ENCODE measurements around the gene FAM83D. TPM values are rescaled to one million over a fixed set of nuclear protein-coding genes. Genes with fewer than 3 reads are reported as not detected.
A peak's percentile ranks its signal among the peaks of the same experiment; 100 is the strongest.
"Not testable (repeated sequence)": the region's sequence is repeated elsewhere in the genome, so short reads cannot be mapped to it uniquely, and the experiment has no call there.

The FAM83D gene
- total and polyA plus RNA-seq, 7 donors, result 0.11 to 0.32 (median 0.12) TPM; not detected in 3

DNA sequence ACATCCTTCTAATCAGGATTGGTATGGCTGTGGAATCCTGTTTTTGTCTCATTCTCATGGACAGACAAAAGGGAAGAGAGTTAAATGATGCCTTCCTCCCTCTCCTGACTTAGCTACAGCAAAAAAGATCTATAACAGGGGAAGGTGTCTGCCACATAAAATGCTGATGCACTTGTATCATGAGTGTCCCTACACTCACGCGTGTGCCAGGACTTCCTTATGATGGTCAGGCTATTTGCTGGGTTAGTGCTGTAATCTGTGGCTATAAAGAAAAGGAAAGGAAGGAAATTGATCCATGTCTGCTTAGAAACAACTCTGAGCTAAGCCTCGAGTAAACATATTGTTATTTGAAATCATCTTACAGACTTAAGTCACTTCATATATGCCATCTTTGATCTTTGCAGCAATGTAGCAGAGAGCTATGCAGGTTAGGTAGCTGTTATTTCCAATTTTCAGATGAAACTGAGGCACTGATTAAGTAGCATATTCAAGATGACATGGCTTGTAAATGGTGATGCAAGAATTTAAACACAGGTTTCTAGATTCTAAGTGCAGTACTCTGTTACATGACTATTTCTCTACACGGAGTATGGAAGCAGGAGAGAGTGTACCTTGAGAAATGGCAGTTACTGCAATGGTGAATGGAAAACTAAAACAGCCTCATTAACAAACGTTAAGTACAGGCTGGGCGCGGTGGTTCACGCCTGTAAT is 27.6 kb downstream of the FAM83D start:
- H3K4me1 ChIP-seq, result no peaks in the 10 kb centered on the region
- H3K27me3 ChIP-seq (ENCODE audit: insufficient read depth in 3 of 3, low read length in 2 of 3), result no peaks in the 10 kb centered on the region
- no peak overlapping the region for H3K4me3 ChIP-seq
- intact Hi-C loops (cut with DNase I), result no loop called here
- DNase-seq, result no peak
- TF ChIP-seq, protein P1, sequence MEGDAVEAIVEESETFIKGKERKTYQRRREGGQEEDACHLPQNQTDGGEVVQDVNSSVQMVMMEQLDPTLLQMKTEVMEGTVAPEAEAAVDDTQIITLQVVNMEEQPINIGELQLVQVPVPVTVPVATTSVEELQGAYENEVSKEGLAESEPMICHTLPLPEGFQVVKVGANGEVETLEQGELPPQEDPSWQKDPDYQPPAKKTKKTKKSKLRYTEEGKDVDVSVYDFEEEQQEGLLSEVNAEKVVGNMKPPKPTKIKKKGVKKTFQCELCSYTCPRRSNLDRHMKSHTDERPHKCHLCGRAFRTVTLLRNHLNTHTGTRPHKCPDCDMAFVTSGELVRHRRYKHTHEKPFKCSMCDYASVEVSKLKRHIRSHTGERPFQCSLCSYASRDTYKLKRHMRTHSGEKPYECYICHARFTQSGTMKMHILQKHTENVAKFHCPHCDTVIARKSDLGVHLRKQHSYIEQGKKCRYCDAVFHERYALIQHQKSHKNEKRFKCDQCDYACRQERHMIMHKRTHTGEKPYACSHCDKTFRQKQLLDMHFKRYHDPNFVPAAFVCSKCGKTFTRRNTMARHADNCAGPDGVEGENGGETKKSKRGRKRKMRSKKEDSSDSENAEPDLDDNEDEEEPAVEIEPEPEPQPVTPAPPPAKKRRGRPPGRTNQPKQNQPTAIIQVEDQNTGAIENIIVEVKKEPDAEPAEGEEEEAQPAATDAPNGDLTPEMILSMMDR (IDR thresholded peaks at IDR 0.05), result no peak
- no peak for ATAC-seq
- 90 to 91% (median 91%) methylated on average over 8 of the region's 8 CpGs for WGBS, 3 donors
- H3K27ac ChIP-seq, result no peak overlapping the region
- no peaks in the 10 kb centered on the region for H3K36me3 ChIP-seq (ENCODE audit: insufficient read depth in 1 of 2, low read depth in 1 of 2)
- no peaks in the 10 kb centered on the region for H3K9me3 ChIP-seq

DNA sequence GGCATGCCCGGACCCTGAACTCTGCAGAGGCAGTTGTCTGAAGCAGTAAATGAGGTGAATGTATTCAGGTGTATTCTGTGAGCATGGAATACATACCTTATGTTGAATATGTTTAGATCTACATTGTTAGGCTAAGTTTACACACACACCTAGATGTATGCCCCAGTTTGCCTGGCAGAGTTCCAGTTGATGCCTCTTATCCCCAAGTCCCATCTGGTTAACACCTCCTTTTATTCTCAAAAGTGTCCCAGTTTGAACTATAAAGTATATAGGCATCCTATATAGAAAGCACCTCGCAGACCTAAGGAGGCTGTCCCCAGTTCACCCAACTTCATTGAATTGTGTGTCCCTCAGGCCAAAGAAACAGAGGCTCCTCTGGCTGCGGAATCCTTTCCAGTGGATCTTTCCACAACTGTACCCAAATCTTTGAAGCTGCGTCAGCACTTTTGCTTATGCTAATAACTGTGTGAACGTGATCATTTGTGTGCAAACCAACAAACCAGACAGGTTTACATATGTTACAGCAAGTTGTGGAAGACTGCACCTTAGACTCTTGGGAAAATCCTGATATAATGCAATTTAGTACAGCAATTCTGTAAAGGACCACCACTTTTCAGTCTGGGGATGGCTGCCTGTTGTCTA is 31.1 kb downstream of the FAM83D start:
- no peak overlapping the region for H3K27ac ChIP-seq
- no peaks in the 10 kb centered on the region for H3K4me1 ChIP-seq
- intact Hi-C loops (cut with DNase I), result loop anchor here in 1 of 2 donors (5.0 kb wide), 1 partner anchor 35 kb away; no protein-coding TSS in a partner anchor
- no peak overlapping the region for H3K4me3 ChIP-seq
- ATAC-seq, result no peak
- WGBS, 3 donors, result 93 to 96% (median 94%) methylated on average over 5 of the region's 5 CpGs
- no peaks in the 10 kb centered on the region for H3K9me3 ChIP-seq
- TF ChIP-seq, protein P1 (IDR thresholded peaks at IDR 0.05), result no peak
- H3K27me3 ChIP-seq (ENCODE audit: insufficient read depth in 3 of 3, low read length in 2 of 3), result no peaks in the 10 kb centered on the region
- no peaks in the 10 kb centered on the region for H3K36me3 ChIP-seq (ENCODE audit: insufficient read depth in 1 of 2, low read depth in 1 of 2)
- DNase-seq, result no peak

DNA sequence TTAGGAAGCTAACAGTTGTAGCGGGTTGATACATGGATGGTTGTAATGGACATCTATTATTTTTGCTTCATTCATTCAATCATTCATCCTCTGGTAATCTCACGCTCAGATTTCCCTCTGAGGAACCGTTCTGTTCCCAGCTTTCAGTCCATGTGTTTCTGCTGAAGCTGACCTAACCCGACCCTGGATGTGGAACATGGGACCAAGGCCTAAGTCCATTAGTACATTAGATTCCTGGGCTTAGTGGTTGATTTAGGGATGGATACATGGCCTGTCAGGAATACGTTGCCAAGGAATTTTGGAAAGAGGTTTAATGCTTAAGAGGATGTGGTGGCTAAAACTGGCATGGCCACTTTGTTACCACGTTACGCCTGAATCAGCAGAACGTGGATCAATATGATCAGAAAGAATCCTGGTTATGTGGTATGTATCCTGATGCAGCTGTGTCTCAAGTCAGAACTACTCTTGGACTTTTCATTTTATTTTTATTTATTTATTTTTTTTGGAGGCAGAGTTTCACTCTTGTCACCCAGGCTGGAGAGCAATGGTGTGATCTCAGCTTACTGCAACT is 31.8 kb downstream of the FAM83D start:
- Histone ChIP-seq H3K27me3 (ENCODE audit: insufficient read depth in 3 of 3, low read length in 2 of 3) (no peaks in the 10 kb centered on the region), H3K4me3 (no peak overlapping the region), H3K36me3 (ENCODE audit: insufficient read depth in 1 of 2, low read depth in 1 of 2) (no peaks in the 10 kb centered on the region), H3K9me3 (no peaks in the 10 kb centered on the region), H3K27ac (no peak overlapping the region), H3K4me1 (peaks cover 3% of the 10 kb centered on the region)
- TF ChIP-seq, protein P1 (IDR thresholded peaks at IDR 0.05), result no peak
- WGBS, 3 donors, result 78 to 83% (median 81%) methylated on average over 8 of the region's 8 CpGs
- intact Hi-C loops (cut with DNase I), result loop anchor here in 1 of 2 donors (5.0 kb wide), 1 partner anchor 36 kb away; no protein-coding TSS in a partner anchor
- ATAC-seq, result no peak
- no peak for DNase-seq

DNA sequence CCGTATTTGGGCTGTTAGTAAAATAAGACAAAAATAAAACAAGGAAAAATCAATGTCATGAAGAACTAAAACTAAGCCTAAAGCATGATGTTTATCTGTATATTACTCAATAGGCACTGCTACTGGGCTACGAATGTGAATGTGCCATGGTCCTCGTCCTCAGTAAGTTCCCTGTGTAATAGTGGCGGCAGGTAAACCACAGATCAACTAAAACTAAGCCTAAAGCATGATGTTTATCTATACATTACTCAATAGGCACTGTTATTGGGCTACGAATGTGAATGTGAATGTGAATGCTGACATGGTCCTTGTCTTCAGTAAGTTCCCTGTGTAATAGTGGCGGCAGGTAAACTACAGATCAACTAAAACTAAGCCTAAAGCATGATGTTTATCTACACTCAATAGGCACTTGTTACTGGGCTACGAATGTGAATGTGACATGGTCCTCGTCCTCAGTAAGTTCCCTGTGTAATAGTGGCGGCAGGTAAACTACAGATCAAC is 34.0 kb downstream of the FAM83D start:
- ATAC-seq; H3K4me3 ChIP-seq; H3K36me3 ChIP-seq (ENCODE audit: insufficient read depth in 1 of 2, low read depth in 1 of 2); H3K27ac ChIP-seq; H3K27me3 ChIP-seq (ENCODE audit: insufficient read depth in 3 of 3, low read length in 2 of 3); H3K9me3 ChIP-seq; H3K4me1 ChIP-seq; intact Hi-C loops (cut with DNase I); DNase-seq: not testable (repeated sequence)
- 90 to 97% (median 96%) methylated on average over 9 of the region's 9 CpGs for WGBS, 3 donors

DNA sequence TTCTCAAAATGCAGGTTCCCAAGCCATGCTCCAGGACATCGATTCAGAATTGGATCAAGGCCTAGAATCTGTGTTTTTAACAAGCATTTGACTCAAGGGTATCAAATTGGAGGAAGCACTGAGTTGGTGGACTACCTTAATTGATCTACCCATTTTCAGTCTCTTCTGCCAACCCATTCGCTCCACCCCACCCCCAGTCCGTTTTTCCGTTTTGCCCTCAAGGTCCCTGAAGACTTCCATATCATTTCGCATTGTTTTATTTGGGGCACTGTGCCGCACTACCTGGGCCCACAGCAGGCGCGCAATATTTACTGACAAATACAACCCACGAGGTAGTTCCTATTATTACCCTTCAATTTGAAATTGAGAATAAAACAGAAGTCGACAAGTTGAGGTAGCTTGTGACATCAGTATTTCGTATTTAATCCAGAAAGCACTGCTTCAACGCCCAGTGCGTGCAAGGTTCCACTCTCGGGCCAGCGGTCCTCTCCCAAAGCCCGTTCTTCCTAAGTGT is 35.4 kb downstream of the FAM83D start:
- Histone ChIP-seq H3K27ac (peak overlapping the region; percentile 89), H3K36me3 (ENCODE audit: insufficient read depth in 1 of 2, low read depth in 1 of 2) (peaks cover 0 to 4% of the 10 kb centered on the region in 2 donors), H3K4me1 (peaks cover 8% of the 10 kb centered on the region), H3K9me3 (no peaks in the 10 kb centered on the region), H3K4me3 (peak overlapping the region; percentile 94), H3K27me3 (ENCODE audit: insufficient read depth in 3 of 3, low read length in 2 of 3) (no peaks in the 10 kb centered on the region)
- intact Hi-C loops (cut with DNase I), result no loop called here
- TF ChIP-seq, protein P1 (IDR thresholded peaks at IDR 0.05), result no peak
- 8 to 9% (median 8%) methylated on average over 16 of the region's 16 CpGs for WGBS, 3 donors
- ATAC-seq, result no peak
- no peak for DNase-seq

Data from psoas muscle (tissue), 8 donors.